RWPE2 (cell line): ENCODE data around the gene MMP17.

Source experiments
- ATAC-seq: fragments of 200-7000 bp; cut with Tn5 transposase; 3 replicates; pipeline ENCODE4 v1.9.1; 2021; ENCODE audit warnings: low read depth
- DNase-seq: peaks from one replicate; pipeline ENCODE4 v3.0.0-alpha.2; 2020; ENCODE audit warnings: low spot score
- H3K27ac ChIP-seq: fragments of 450-650 bp; 2 replicates; pipeline ENCODE4 v1.5.1; 2017; ENCODE audit warnings: mild to moderate bottlenecking; ENCODE audit not compliant: poor library complexity, severe bottlenecking
- H3K27me3 ChIP-seq: fragments of 250-450 bp; sonication (Bioruptor Pico); 2 replicates; pipeline ENCODE4 v1.5.1; 2021; ENCODE audit warnings: mild to moderate bottlenecking, moderate library complexity; ENCODE audit not compliant: insufficient read depth, poor library complexity, severe bottlenecking
- H3K36me3 ChIP-seq: fragments of 250-450 bp; sonication (Bioruptor Pico); 2 replicates; pipeline ENCODE4 v1.5.1; 2020; ENCODE audit warnings: low read depth, mild to moderate bottlenecking, moderate library complexity
- H3K4me1 ChIP-seq: fragments of 250-450 bp; sonication (Bioruptor Pico); 2 replicates; pipeline ENCODE4 v1.5.1; 2021; ENCODE audit warnings: mild to moderate bottlenecking, moderate library complexity; ENCODE audit not compliant: insufficient read depth, poor library complexity, severe bottlenecking
- H3K4me3 ChIP-seq: fragments of 250-450 bp; sonication (Bioruptor Pico); 2 replicates; pipeline ENCODE4 v1.5.1; 2021; ENCODE audit warnings: mild to moderate bottlenecking, moderate library complexity; ENCODE audit not compliant: severe bottlenecking
- H3K9me3 ChIP-seq: fragments of 250-450 bp; sonication (Bioruptor Pico); 2 replicates; pipeline ENCODE4 v1.5.1; 2021; ENCODE audit warnings: mild to moderate bottlenecking, moderate library complexity; ENCODE audit not compliant: severe bottlenecking
- TF ChIP-seq, protein P1 (sequence below): fragments of 450-650 bp; IDR thresholded peaks from one replicate; pipeline ENCODE4 v1.5.1; 2017; ENCODE audit warnings: mild to moderate bottlenecking, moderate library complexity; ENCODE audit not compliant: poor library complexity, severe bottlenecking

Gene MMP17

GRCh38 chr12:131832321-131833231, 4.4 kb downstream of the MMP17 start:
- Histone ChIP-seq H3K4me3 (no peak overlapping the region), H3K9me3 (no peaks in the 10 kb centered on the region), H3K4me1 (no peaks in the 10 kb centered on the region), H3K36me3 (no peaks in the 10 kb centered on the region), H3K27me3 (peaks cover 14% of the 10 kb centered on the region), H3K27ac (no peak overlapping the region)
- DNase-seq (peak; percentile 58), ATAC-seq (no peak)
- TF ChIP-seq, protein P1, sequence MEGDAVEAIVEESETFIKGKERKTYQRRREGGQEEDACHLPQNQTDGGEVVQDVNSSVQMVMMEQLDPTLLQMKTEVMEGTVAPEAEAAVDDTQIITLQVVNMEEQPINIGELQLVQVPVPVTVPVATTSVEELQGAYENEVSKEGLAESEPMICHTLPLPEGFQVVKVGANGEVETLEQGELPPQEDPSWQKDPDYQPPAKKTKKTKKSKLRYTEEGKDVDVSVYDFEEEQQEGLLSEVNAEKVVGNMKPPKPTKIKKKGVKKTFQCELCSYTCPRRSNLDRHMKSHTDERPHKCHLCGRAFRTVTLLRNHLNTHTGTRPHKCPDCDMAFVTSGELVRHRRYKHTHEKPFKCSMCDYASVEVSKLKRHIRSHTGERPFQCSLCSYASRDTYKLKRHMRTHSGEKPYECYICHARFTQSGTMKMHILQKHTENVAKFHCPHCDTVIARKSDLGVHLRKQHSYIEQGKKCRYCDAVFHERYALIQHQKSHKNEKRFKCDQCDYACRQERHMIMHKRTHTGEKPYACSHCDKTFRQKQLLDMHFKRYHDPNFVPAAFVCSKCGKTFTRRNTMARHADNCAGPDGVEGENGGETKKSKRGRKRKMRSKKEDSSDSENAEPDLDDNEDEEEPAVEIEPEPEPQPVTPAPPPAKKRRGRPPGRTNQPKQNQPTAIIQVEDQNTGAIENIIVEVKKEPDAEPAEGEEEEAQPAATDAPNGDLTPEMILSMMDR: no peak

DNA sequence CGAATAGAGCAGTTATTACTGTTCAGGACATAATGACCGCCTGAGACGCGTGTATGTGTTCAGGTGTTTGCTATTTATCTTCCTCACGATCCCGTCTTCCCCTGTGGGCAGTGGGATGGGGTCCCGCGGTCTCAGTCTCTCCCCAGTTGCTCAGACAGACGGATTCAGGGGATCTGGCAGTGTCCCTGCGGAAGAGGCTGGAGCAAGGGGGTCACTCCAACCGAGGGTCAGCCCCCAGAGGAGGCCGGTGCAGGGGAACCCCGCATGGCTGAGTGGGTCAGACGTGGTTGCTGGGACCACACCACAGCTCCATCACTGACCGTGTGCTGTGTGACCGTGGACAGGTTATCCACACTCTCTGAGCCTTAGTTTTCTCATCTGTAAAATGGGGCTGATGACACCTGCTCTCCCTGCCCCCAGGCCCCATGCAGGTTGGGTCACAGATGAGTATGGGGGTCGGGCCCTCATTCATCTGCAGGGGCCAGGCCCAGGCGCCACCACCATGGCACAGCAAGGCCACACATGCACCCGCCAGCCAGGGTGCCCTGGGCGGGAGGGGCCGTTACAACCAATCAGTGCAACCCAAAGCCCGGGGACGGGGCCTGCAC, 5.2 kb downstream of the MMP17 start:
- Histone ChIP-seq H3K4me3 (no peak overlapping the region), H3K27me3 (peaks cover 14% of the 10 kb centered on the region), H3K9me3 (no peaks in the 10 kb centered on the region), H3K4me1 (no peaks in the 10 kb centered on the region), H3K27ac (no peak overlapping the region), H3K36me3 (no peaks in the 10 kb centered on the region)
- TF ChIP-seq, protein P1: no peak
- DNase-seq (no peak), ATAC-seq (no peak)

DNA sequence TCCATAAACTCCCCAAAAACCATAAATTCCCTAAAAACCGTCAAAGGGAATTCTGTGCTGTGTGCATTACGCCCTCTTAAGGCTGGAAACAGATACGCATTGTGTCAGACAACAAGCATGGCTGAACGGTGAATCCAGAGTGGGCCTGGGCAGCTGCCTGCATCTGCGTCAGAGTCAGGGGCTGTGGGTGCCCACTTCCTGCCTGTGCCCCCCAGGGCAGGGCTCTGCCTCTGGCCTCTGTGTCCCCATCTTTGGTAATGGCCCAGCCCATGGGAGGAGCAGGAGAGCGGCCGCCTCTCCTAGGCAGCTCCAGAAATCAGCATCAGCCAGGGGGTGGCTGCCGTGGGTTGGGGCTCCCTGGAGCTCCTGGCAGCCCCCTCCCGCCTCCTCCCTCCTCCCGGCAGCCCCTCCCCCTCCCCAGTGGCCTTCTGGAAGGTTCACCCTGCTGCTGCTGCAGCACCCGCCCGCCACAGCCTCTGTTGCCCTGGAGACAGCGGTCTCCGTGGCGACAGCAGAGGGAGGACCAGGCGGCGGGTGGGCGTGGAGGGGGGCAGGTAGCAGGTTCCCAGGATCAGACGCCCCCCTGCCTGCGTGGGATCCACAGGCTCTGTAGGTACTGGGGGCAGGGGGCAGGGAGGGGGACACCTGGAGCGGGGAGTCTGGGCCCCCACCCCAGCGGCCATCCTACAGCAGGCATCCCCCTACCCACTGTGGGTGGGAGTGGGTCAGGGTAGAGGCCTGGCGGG, 5.9 kb downstream of the MMP17 start:
- no peak for ATAC-seq

GRCh38 chr12:131834798-131835615, 6.8 kb downstream of the MMP17 start:
- Histone ChIP-seq H3K27ac (no peak overlapping the region), H3K27me3 (peaks cover 9% of the 10 kb centered on the region), H3K4me1 (no peaks in the 10 kb centered on the region), H3K36me3 (no peaks in the 10 kb centered on the region), H3K9me3 (no peaks in the 10 kb centered on the region), H3K4me3 (no peak overlapping the region)
- ATAC-seq (no peak), DNase-seq (peak; percentile 42)
- TF ChIP-seq, protein P1: no peak

More for the DNA sequence above, 5.9 kb downstream of the MMP17 start:
- Histone ChIP-seq H3K4me1 (no peaks in the 10 kb centered on the region), H3K4me3 (no peak overlapping the region), H3K36me3 (no peaks in the 10 kb centered on the region), H3K27ac (no peak overlapping the region), H3K27me3 (peaks cover 11% of the 10 kb centered on the region), H3K9me3 (no peaks in the 10 kb centered on the region)
- TF ChIP-seq, protein P1: peak; percentile 36
- peak; percentile 61 for DNase-seq
